ENCODE measurements around the gene SOX5. TPM values are rescaled to one million over a fixed set of nuclear protein-coding genes. Genes with fewer than 3 reads are reported as not detected.

Gene SOX5
- polyA plus RNA-seq, 1 experiment, result 6.7 TPM

- no peak for DNase-seq (ENCODE audit: low read depth, low spot score)
- CTCF ChIA-PET, result no interaction called here
Observed at GRCh38 chr12:23694920-23695319, 254.6 kb downstream of the SOX5 start.

GRCh38 chr12:23694307-23694706 lies 255.2 kb downstream of the SOX5 start:
- POLR2A ChIA-PET, result no interaction called here
- Histone ChIP-seq H3K27me3 (ENCODE audit: control insufficient read depth, insufficient read depth, low read length) (no peaks in the 10 kb centered on the region), H3K9me3 (ENCODE audit: control insufficient read depth, insufficient read depth, low read length) (no peaks in the 10 kb centered on the region), H3K27ac (ENCODE audit: low read depth, low read length) (no peak overlapping the region), H3K4me3 (ENCODE audit: low read depth, low read length) (no peak overlapping the region)
- DNase-seq (ENCODE audit: low read depth, low spot score), result no peak
- TF ChIP-seq CTCF (IDR thresholded peaks at IDR 0.05; ENCODE audit: low read depth, low read length), result no peak
- CTCF ChIA-PET, result no interaction called here

More at GRCh38 chr12:23694920-23695319, 254.6 kb downstream of the SOX5 start:
- POLR2A ChIA-PET, result no interaction called here
- Histone ChIP-seq H3K27me3 (ENCODE audit: control insufficient read depth, insufficient read depth, low read length) (no peaks in the 10 kb centered on the region), H3K4me3 (ENCODE audit: low read depth, low read length) (no peak overlapping the region), H3K27ac (ENCODE audit: low read depth, low read length) (no peak overlapping the region), H3K9me3 (ENCODE audit: control insufficient read depth, insufficient read depth, low read length) (no peaks in the 10 kb centered on the region)
- TF ChIP-seq CTCF (IDR thresholded peaks at IDR 0.05; ENCODE audit: low read depth, low read length), result no peak

GRCh38 chr12:23687947-23688346 lies 261.5 kb downstream of the SOX5 start:
- TF ChIP-seq CTCF (IDR thresholded peaks at IDR 0.05; ENCODE audit: low read depth, low read length), result no peak
- Histone ChIP-seq H3K4me3 (ENCODE audit: low read depth, low read length) (no peak overlapping the region), H3K27ac (ENCODE audit: low read depth, low read length) (no peak overlapping the region), H3K9me3 (ENCODE audit: control insufficient read depth, insufficient read depth, low read length) (no peaks in the 10 kb centered on the region), H3K27me3 (ENCODE audit: control insufficient read depth, insufficient read depth, low read length) (no peaks in the 10 kb centered on the region)
- POLR2A ChIA-PET, result no interaction called here
- CTCF ChIA-PET, result no interaction called here
- DNase-seq (ENCODE audit: low read depth, low spot score), result no peak

- Histone ChIP-seq H3K4me3 (ENCODE audit: low read depth, low read length) (no peak overlapping the region), H3K9me3 (ENCODE audit: control insufficient read depth, insufficient read depth, low read length) (no peaks in the 10 kb centered on the region), H3K27me3 (ENCODE audit: control insufficient read depth, insufficient read depth, low read length) (no peaks in the 10 kb centered on the region), H3K27ac (ENCODE audit: low read depth, low read length) (no peak overlapping the region)
- ChIA-PET CTCF (no interaction called here), POLR2A (no interaction called here)
- DNase-seq (ENCODE audit: low read depth, low spot score), result no peak
- TF ChIP-seq CTCF (IDR thresholded peaks at IDR 0.05; ENCODE audit: low read depth, low read length), result no peak
Observed at GRCh38 chr12:23686095-23686494, 263.4 kb downstream of the SOX5 start.

- no peak overlapping the region for H3K27ac ChIP-seq (ENCODE audit: low read depth, low read length)
- no peaks in the 10 kb centered on the region for H3K9me3 ChIP-seq (ENCODE audit: control insufficient read depth, insufficient read depth, low read length)
- ChIA-PET POLR2A (no interaction called here), CTCF (no interaction called here)
- no peaks in the 10 kb centered on the region for H3K27me3 ChIP-seq (ENCODE audit: control insufficient read depth, insufficient read depth, low read length)
- no peak for DNase-seq (ENCODE audit: low read depth, low spot score)
- H3K4me3 ChIP-seq (ENCODE audit: low read depth, low read length), result no peak overlapping the region
- TF ChIP-seq CTCF (IDR thresholded peaks at IDR 0.05; ENCODE audit: low read depth, low read length), result no peak
Observed at GRCh38 chr12:23684121-23684520, 265.3 kb downstream of the SOX5 start.

Data from AG04450 (cell line).